ENCODE results near the gene THSD8.

DNA sequence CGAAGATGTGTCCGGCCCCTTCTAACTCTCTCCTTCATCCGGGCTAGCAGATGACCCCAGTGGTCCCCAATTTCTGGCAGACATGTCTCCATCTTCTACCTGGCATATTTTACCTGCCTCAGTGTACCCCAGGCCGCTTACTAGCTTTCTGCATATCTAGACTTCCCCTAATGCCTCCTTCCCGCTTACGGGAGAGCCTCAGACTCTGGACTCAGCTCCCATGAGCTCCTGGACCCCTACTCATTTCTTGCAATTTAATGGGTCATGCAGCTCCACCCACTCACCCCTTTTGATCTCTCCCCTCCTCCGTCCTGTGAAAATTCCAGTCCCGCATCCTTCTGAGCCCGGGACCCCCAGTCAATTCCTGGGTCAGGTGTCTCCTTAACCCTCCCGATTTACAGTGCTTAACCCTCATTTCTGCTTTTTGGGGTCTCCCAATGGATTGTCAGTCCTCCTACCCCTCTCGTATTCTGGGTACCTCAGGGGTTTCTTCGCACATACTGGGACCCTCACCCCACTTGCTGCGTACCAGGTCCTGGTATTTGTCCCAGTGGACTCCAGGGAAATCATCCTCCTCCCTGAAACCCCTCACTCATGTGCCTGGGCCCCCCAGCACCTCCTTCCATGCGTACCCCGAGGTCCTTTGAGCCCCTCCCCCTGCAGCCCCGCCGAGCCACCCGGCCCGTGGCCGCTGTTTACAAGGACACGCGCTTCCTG lies 11.1 kb upstream of the THSD8 start:
- TF ChIP-seq, protein P1, sequence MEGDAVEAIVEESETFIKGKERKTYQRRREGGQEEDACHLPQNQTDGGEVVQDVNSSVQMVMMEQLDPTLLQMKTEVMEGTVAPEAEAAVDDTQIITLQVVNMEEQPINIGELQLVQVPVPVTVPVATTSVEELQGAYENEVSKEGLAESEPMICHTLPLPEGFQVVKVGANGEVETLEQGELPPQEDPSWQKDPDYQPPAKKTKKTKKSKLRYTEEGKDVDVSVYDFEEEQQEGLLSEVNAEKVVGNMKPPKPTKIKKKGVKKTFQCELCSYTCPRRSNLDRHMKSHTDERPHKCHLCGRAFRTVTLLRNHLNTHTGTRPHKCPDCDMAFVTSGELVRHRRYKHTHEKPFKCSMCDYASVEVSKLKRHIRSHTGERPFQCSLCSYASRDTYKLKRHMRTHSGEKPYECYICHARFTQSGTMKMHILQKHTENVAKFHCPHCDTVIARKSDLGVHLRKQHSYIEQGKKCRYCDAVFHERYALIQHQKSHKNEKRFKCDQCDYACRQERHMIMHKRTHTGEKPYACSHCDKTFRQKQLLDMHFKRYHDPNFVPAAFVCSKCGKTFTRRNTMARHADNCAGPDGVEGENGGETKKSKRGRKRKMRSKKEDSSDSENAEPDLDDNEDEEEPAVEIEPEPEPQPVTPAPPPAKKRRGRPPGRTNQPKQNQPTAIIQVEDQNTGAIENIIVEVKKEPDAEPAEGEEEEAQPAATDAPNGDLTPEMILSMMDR (IDR thresholded peaks at IDR 0.05), result no peak
- no peak for TF ChIP-seq POLR2A (IDR thresholded peaks at IDR 0.05)

Measured in thyroid gland (tissue), 4 donors.